ENCODE data around the gene PSMD5. TPM values are rescaled to one million over a fixed set of nuclear protein-coding genes. Genes with fewer than 3 reads are reported as not detected.

The PSMD5 gene
- polyA plus RNA-seq, 3 donors = 14.8 to 25.9 (median 15.8) TPM

- 97 to 100% (median 98%) methylated on average over 6 of the region's 6 CpGs for WGBS, 3 donors
- H3K27ac ChIP-seq (ENCODE audit: low read depth, low read length) = no peak overlapping the region
Measured at GRCh38 chr9:120861935-120862334, 19.2 kb upstream of the PSMD5 start.

- no peak overlapping the region for H3K27ac ChIP-seq (ENCODE audit: low read depth, low read length)
- WGBS, 3 donors = 91 to 96% (median 96%) methylated on average over 11 of the region's 11 CpGs
Measured at GRCh38 chr9:120860083-120860482, 17.4 kb upstream of the PSMD5 start.

- H3K27ac ChIP-seq (ENCODE audit: low read depth, low read length) = no peak overlapping the region
- whole genome bisulfite sequencing, 3 donors = 77 to 89% (median 84%) methylated on average over 6 of the region's 6 CpGs
Measured at GRCh38 chr9:120859361-120859760, 16.6 kb upstream of the PSMD5 start.

DNA sequence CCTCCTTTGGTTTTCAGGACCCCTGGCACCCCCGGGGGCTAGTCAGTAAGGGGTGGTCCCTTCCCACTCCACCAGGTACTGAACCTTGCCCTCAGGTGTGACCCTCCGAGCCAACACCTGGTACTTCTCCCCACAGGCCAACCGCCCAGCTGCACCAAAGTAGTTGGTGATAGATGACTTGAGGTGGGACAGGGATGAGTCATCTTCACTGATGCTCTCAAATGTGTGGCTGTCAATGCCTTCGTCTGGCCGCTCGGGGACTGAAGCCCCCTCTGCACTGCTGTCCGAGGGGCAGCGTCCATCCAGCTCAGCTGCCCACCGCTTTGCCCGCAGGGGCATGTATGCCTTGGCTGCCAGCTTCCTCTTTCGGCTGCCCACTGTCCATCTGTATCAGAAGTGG is 15.2 kb upstream of the PSMD5 start:
- no peak overlapping the region for H3K27ac ChIP-seq (ENCODE audit: low read depth, low read length)
- 86 to 98% (median 94%) methylated on average over 11 of the region's 11 CpGs for WGBS, 3 donors

DNA sequence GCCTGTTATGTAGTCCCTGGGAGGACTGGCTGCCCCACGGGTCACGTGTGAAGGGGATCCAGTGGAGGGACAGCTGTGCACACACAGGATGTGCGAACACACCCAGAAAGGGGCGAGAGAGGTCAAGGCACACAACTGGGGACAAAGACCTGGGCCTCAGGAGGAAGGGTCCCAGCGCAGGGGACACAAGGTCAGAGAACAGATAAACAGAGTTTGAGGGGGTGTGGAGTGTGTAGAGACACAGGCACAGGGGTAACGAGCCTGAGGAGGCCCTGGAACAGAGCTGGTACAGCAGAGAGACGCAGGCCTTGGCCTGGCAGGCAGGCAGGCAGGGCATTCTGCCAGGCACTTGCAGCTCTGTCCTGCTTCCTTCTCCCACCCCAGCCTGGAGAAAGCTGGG is 14.8 kb upstream of the PSMD5 start:
- 30 to 85% (median 84%) methylated on average over 7 of the region's 7 CpGs for WGBS, 3 donors
- no peak overlapping the region for H3K27ac ChIP-seq (ENCODE audit: low read depth, low read length)

GRCh38 chr9:120856700-120857099 is 14.0 kb upstream of the PSMD5 start:
- 40 to 84% (median 83%) methylated on average over 4 of the region's 4 CpGs for WGBS, 3 donors
- H3K27ac ChIP-seq (ENCODE audit: low read depth, low read length) = no peak overlapping the region

- no peak overlapping the region for H3K27ac ChIP-seq (ENCODE audit: low read depth, low read length)
- 92 to 96% (median 93%) methylated on average over 7 of the region's 7 CpGs for WGBS, 3 donors
Measured at GRCh38 chr9:120855827-120856670, 13.3 kb upstream of the PSMD5 start.

DNA sequence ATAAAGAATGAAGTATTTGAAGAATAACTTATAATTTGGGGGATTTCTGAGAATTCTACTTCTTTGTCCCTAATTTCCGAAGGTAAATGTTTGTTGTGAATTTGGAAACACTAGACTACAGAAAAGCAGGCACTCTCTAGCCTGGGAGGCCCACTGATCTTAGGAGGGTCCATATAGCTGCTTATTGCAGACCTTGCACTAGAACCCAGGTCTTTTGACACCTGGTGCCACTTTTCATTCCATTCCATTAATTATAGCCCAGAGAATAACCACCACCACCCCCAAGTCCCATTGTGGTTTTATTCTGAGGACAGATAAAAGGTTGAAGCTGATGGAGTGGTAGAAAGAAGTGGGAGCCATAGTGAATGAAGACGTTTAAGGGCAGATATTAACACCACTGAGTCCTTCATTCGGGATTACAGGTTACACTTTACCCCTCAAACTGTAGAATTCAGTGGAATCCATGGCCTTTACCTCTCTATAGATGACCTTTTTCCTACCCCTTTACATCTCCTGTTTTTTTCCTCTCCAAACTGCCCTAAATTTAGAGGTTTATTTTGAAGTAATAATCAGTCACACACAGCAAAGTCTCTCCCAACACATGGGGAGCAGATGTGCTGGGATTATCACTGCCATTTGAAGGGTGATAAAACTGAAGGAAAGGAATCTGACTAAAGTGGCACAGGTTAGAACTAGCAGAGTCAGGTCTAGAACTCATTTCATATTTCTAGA is 12.0 kb upstream of the PSMD5 start:
- 88 to 92% (median 88%) methylated on average over 3 of the region's 3 CpGs for WGBS, 3 donors
- H3K27ac ChIP-seq (ENCODE audit: low read depth, low read length) = no peak overlapping the region

- no peak overlapping the region for H3K27ac ChIP-seq (ENCODE audit: low read depth, low read length)
- WGBS, 3 donors = 79 to 85% (median 81%) methylated on average over 6 of the region's 6 CpGs
Measured at GRCh38 chr9:120853198-120853597, 10.5 kb upstream of the PSMD5 start.

DNA sequence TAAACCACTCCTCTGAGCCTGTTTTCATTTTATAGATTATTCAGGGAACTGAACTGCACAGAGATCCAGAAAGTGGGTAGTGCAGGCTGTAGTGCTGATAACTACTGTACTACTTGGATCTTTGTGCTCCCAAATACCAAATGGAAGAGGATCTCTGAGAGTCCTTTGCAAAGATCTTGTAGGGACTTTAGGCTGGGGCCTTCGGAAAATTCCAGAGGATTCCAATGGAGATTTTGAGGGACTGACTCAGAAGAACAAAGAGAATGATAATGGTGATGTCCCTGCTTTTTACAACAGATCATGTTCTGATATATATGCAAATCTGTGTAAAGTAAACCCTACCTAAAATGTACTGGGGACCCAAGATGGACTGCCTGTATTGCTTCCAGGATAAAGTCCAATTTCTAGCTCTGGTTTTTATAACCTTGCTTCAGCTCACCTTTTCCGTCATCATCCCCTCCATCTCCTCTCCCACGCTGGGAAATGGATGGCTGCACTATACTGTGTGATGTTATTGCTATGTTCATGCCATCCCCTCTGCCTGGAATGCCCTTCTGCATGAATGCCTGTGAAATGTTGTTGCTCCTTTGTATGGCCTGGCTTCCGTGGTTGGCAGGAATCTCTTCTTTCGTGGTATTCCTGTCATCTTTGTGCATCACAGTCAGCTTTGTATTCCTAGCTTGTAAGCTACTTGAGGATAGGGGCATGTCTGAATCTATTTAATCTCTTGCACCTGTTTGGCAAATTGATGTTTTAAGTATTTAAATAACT is 9.7 kb upstream of the PSMD5 start:
- no peak overlapping the region for H3K27ac ChIP-seq (ENCODE audit: low read depth, low read length)
- 77 to 86% (median 83%) methylated on average over 5 of the region's 5 CpGs for WGBS, 3 donors

DNA sequence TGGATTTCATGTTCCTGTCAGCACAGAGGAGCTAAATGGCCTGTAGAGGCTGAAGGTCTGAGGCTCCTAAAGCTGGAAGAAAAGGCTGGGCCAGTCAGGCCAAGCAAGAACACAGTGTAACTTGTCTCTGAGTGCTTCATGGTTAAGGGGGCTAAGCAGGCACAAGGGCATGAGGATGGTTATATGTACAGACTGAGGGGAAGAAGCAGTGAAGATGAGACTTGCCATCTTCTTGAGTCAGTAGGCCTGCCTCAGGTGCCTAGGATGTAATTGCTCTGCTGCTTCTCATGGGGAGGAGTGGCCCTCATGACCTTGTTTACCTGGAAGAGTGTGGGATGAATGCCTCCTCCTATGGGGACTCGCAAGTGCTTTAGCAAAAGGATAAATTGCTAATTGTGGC is 8.7 kb upstream of the PSMD5 start:
- WGBS, 3 donors = 93 to 98% (median 95%) methylated on average over 1 of the region's 1 CpG
- H3K27ac ChIP-seq (ENCODE audit: low read depth, low read length) = no peak overlapping the region

GRCh38 chr9:120850315-120850714 is 7.6 kb upstream of the PSMD5 start:
- H3K27ac ChIP-seq (ENCODE audit: low read depth, low read length) = no peak overlapping the region
- WGBS, 3 donors = 93 to 97% (median 96%) methylated on average over 3 of the region's 3 CpGs

- no peak overlapping the region for H3K27ac ChIP-seq (ENCODE audit: low read depth, low read length)
- WGBS, 3 donors = 81 to 86% (median 85%) methylated on average over 1 of the region's 1 CpG
Measured at GRCh38 chr9:120846906-120847305, 4.2 kb upstream of the PSMD5 start.

DNA sequence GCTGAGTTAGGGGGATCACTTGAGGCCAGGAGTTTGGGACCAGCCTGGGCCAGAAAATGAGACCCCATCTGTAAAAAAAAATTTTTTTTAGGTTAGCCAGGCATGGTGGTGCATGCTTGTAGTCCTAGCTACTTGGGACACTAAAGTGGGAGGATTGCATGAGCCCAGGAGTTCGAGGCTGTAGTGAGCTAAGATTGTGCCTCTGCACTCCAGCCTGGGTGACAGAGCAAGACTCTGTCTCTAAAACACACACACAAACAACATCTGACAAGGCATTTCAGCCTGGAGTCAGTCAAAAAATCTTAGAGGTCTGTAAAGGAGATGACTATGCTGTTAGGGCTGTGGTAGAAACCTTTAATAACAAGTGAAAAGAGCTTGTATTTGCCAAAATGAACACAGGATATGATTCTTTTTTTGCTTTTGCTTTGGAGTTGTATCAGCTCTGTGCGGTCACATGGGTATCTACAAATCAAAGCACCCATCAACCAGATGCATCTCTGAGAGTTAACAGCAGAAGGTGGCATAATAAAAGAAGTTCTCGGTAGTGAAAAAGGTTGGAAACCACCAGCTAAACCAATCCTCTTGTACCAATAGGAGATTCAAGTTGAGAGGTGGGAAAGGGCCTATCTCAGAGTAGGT is 3.6 kb upstream of the PSMD5 start:
- 83 to 93% (median 87%) methylated on average over 3 of the region's 3 CpGs for WGBS, 3 donors
- no peak overlapping the region for H3K27ac ChIP-seq (ENCODE audit: low read depth, low read length)

GRCh38 chr9:120845255-120845654 is 2.5 kb upstream of the PSMD5 start:
- no peak overlapping the region for H3K27ac ChIP-seq (ENCODE audit: low read depth, low read length)

GRCh38 chr9:120841930-120842684 is 615 bp downstream of the PSMD5 start:
- 25 to 46% (median 44%) methylated on average over 18 of the region's 18 CpGs for WGBS, 3 donors
- H3K27ac ChIP-seq (ENCODE audit: low read depth, low read length) = no peak overlapping the region

DNA sequence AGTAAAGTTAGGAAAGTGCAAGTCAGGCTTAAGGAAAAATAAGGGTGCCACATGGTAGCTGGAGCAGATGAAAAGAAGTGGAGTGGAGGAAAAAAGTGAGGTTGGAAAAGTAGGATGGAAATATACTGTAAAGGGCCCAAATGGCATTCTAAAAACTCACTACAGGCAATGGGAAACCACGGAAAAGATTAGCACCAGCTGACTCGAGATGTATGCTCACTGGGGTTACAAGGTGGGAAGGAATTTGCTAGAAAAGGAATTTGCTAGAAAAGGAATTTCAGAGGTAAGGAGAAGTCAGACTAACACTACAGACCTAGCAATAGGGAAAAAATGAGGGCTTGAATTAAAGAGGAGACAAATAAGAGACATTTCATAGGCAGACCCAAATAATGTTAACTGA is 3.6 kb downstream of the PSMD5 start:
- 71 to 78% (median 72%) methylated on average over 2 of the region's 2 CpGs for WGBS, 3 donors
- H3K27ac ChIP-seq (ENCODE audit: low read depth, low read length) = no peak overlapping the region

GRCh38 chr9:120837921-120838320 is 4.8 kb downstream of the PSMD5 start:
- H3K27ac ChIP-seq (ENCODE audit: low read depth, low read length) = no peak overlapping the region
- 84 to 89% (median 86%) methylated on average over 3 of the region's 3 CpGs for WGBS, 3 donors

Measured in adipose tissue (tissue), 3 donors.